SK-N-MC (cell line): Measurements from ENCODE around the gene ZNF148.

Source experiments
- EZH2 ChIP-seq: fragments of 200-600 bp; sonication (generic); IDR thresholded peaks from one replicate; pipeline ENCODE4 v1.6.1; 2017; ENCODE audit warnings: antibody characterized with exemption
- POLR2AphosphoS5 ChIP-seq: IDR thresholded peaks from 2 replicates; pipeline ENCODE4 v1.6.1; 2012; ENCODE audit warnings: mild to moderate bottlenecking, low read depth, low read length, borderline replicate concordance

- no peak for TF ChIP-seq POLR2AphosphoS5
- TF ChIP-seq EZH2, result no peak
Observed at GRCh38 chr3:125340121-125340520, 35.0 kb downstream of the ZNF148 start.
